Measurements from ENCODE around the gene CENATAC. TPM values are rescaled to one million over a fixed set of nuclear protein-coding genes. Genes with fewer than 3 reads are reported as not detected.
A peak's percentile ranks its signal among the peaks of the same experiment; 100 is the strongest.

The CENATAC gene
- total and polyA plus RNA-seq, 2 experiments from 2014 or later, result 31.7 to 34.5 TPM

- Mint-ChIP-seq H3K36me3 (ENCODE audit: low read depth) (peaks cover 45% of the 10 kb centered on the region), H3K4me1 (peaks cover 31% of the 10 kb centered on the region), H3K4me3 (peak overlapping the region; percentile 76), H3K9me3 (no peaks in the 10 kb centered on the region; the same call in 2 of the 3 replicates), H3K27me3 (ENCODE audit: insufficient read depth, low read depth, poor library complexity) (peaks cover 27% of the 10 kb centered on the region), H3K27ac (peak overlapping the region; percentile 46)
- Histone ChIP-seq H3K9me2 (ENCODE audit: insufficient read depth) (no peaks in the 10 kb centered on the region), H3K4me1 (ENCODE audit: insufficient read depth) (peaks cover 14% of the 10 kb centered on the region), H4K20me1 (replicated peaks; ENCODE audit: insufficient read depth) (peaks cover 7% of the 10 kb centered on the region), H3K27ac (ENCODE audit: low read depth) (no peak overlapping the region), H3K36me3 (ENCODE audit: insufficient read depth) (peaks cover 6% of the 10 kb centered on the region), H3K4me3 (peak overlapping the region; percentile 91; the same call in 1 of the 2 replicates), H2AFZ (no peak overlapping the region), H3K4me2 (peak overlapping the region; percentile 98), H3K79me2 (replicated peaks; ENCODE audit: insufficient read depth) (peaks cover 8% of the 10 kb centered on the region), H3K27me3 (ENCODE audit: insufficient read depth) (no peaks in the 10 kb centered on the region), H3F3A (replicated peaks; ENCODE audit: low read depth) (peaks cover 31% of the 10 kb centered on the region)
- DNase-seq (ENCODE audit: low spot score), result no peak
- no peak for ATAC-seq
- TF ChIP-seq, protein P1, sequence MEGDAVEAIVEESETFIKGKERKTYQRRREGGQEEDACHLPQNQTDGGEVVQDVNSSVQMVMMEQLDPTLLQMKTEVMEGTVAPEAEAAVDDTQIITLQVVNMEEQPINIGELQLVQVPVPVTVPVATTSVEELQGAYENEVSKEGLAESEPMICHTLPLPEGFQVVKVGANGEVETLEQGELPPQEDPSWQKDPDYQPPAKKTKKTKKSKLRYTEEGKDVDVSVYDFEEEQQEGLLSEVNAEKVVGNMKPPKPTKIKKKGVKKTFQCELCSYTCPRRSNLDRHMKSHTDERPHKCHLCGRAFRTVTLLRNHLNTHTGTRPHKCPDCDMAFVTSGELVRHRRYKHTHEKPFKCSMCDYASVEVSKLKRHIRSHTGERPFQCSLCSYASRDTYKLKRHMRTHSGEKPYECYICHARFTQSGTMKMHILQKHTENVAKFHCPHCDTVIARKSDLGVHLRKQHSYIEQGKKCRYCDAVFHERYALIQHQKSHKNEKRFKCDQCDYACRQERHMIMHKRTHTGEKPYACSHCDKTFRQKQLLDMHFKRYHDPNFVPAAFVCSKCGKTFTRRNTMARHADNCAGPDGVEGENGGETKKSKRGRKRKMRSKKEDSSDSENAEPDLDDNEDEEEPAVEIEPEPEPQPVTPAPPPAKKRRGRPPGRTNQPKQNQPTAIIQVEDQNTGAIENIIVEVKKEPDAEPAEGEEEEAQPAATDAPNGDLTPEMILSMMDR (conservative IDR thresholded peaks at IDR 0.05; ENCODE audit: low read depth in 2 of 2), result no peak
- TF ChIP-seq JUNB (IDR thresholded peaks at IDR 0.05; ENCODE audit: unreplicated experiment) (no peak), ZNF114 (CRISPR knock-in tag; IDR thresholded peaks at IDR 0.05) (no peak), POLR2AphosphoS5 (IDR thresholded peaks at IDR 0.05; ENCODE audit: low read depth) (no peak), ZNF331 (CRISPR knock-in tag; IDR thresholded peaks at IDR 0.05; ENCODE audit: low read depth) (no peak), REST (IDR thresholded peaks at IDR 0.05; ENCODE audit: unreplicated experiment) (no peak), STAT1 (IDR thresholded peaks at IDR 0.05; ENCODE audit: unreplicated experiment) (no peak), EZH2phosphoT487 (IDR thresholded peaks at IDR 0.05; ENCODE audit: unreplicated experiment) (no peak)
- TF ChIP-seq, protein P2, sequence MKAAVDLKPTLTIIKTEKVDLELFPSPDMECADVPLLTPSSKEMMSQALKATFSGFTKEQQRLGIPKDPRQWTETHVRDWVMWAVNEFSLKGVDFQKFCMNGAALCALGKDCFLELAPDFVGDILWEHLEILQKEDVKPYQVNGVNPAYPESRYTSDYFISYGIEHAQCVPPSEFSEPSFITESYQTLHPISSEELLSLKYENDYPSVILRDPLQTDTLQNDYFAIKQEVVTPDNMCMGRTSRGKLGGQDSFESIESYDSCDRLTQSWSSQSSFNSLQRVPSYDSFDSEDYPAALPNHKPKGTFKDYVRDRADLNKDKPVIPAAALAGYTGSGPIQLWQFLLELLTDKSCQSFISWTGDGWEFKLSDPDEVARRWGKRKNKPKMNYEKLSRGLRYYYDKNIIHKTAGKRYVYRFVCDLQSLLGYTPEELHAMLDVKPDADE (IDR thresholded peaks at IDR 0.05), result no peak
Observed at GRCh38 chr11:119029069-119029339, 31.1 kb downstream of the CENATAC start.

Data from GM23338 (cell line).